ENCODE results near the gene MIEN1.
"Not testable (repeated sequence)": the region's sequence is repeated elsewhere in the genome, so short reads cannot be mapped to it uniquely, and the experiment has no call there.

MIEN1 gene

DNA sequence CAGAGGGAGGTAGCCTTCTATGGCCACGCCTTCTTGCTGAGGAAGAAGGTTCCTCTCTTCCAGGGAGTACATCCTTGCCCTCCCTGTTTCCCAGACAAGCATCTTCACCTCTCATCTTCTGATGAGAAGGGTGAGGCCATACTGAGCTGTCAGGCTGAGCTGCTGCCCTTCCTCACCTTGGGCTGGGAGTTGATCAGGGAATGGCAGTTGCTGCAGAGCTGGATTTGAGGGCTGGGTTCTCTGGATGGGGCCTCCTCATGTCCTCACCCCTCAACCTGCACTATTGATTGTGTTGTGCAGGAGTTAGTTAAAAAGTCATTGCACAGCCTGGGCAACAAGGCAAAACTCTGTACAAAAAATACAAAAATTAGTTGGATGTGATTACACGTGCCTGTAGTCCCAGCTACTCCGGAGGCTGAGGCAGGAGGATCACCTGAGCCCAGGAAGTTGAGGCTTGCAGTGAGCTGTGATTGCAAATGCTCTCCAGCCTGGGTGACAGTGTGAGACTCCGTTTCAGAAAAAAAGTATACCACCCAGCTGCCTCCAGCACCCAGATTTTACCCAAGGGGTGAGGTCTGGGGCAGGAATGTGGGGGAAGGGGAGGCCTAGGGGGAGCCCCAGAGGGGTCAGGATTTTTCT lies 28.4 kb downstream of the MIEN1 start:
- FAIRE-seq (no peak), DNase-seq (ENCODE audit: extremely low spot score, insufficient read length, low read depth) (no peak)

DNA sequence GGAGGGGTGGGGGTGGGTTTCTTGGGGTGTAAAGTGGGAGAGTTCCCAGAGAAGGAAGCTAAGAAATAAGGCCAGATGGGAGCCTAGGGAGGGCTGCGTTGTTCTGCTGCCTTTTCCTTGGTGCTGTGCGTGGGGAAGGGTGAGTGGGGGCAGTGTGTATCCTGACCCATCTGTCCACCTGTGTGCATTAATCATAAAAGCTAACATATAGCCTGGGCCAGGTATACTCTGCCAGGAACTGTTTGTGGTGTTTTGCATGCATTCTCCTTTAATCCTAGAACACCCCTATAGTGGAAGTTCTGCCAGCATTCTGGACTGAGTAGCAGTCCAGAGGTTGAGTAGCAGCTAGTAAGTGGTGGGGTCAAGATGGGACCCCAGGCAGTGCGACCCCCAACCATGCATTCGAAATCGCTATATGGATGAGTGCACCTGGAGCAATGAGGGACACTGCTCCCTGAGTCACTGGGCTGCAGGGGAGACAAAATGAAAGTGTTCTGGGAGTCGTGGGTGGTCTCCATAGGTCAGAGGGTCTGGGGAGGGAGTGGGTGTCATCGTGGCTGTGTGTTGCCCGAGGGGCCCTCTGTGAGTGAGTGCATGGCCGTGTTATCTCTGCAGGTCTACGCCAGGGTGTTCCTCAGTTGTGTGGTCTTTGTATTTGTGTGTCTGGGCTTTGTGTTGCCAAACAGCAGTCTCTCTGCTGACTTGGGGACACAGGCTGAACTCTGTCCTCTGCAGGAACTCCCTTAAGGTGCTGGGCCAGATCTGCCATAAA lies 29.1 kb downstream of the MIEN1 start:
- FAIRE-seq (no peak), DNase-seq (ENCODE audit: extremely low spot score, insufficient read length, low read depth) (no peak)

DNA sequence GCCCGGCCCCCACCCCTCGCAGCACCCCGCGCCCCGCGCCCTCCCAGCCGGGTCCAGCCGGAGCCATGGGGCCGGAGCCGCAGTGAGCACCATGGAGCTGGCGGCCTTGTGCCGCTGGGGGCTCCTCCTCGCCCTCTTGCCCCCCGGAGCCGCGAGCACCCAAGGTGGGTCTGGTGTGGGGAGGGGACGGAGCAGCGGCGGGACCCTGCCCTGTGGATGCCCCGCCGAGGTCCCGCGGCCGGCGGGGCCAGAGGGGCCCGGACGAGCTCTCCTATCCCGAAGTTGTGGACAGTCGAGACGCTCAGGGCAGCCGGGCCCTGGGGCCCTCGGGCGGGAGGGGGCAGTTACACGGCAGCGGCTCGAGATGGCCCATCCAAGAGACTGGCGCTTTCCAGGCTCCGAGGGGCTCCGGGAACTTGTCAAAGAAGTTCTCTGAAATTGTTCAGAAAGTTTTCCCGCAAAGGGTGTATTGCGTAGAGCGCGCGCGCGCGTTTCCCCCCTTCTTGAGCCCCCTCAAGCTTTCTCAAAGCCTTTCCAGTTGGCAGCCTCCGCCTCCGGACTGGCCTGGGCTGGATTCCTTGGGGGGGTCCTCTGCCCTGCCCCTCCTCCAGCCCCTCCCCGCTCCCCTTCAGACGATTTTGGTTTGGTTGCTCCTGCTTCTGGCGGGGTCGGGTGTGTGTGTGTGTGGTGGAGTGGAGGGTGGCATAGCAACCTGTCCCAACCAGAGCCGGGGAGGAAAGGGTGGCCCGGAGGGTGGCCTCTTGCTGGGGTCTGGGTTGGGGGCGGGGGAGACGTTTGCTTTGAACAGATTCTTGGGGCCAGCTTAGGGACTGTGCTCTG lies 30.0 kb downstream of the MIEN1 start:
- FAIRE-seq (no peak), DNase-seq (ENCODE audit: extremely low spot score, insufficient read length, low read depth) (no peak)

DNA sequence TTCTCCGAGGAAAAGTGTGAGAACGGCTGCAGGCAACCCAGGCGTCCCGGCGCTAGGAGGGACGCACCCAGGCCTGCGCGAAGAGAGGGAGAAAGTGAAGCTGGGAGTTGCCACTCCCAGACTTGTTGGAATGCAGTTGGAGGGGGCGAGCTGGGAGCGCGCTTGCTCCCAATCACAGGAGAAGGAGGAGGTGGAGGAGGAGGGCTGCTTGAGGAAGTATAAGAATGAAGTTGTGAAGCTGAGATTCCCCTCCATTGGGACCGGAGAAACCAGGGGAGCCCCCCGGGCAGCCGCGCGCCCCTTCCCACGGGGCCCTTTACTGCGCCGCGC lies 30.5 kb downstream of the MIEN1 start, which contains the start of gene ERBB2:
TSS of gene ERBB2 (plus strand) at position 247 of the 330 bp plus-strand sequence. CDS start 175 bp downstream, outside the sequence.
- FAIRE-seq (no peak), DNase-seq (ENCODE audit: extremely low spot score, insufficient read length, low read depth) (no peak)

DNA sequence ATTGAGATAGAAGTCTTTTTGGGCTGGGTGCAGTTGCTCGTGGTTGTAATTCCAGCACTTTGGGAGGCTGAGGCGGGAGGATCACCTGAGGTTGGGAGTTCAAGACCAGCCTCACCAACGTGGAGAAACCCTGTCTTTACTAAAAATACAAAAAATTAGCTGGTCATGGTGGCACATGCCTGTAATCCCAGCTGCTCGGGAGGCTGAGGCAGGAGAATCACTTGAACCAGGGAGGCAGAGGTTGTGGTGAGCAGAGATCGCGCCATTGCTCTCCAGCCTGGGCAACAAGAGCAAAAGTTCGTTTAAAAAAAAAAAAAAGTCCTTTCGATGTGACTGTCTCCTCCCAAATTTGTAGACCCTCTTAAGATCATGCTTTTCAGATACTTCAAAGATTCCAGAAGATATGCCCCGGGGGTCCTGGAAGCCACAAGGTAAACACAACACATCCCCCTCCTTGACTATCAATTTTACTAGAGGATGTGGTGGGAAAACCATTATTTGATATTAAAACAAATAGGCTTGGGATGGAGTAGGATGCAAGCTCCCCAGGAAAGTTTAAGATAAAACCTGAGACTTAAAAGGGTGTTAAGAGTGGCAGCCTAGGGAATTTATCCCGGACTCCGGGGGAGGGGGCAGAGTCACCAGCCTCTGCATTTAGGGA lies 31.0 kb downstream of the MIEN1 start:
- not testable (repeated sequence) for FAIRE-seq; DNase-seq (ENCODE audit: extremely low spot score, insufficient read length, low read depth)

DNA sequence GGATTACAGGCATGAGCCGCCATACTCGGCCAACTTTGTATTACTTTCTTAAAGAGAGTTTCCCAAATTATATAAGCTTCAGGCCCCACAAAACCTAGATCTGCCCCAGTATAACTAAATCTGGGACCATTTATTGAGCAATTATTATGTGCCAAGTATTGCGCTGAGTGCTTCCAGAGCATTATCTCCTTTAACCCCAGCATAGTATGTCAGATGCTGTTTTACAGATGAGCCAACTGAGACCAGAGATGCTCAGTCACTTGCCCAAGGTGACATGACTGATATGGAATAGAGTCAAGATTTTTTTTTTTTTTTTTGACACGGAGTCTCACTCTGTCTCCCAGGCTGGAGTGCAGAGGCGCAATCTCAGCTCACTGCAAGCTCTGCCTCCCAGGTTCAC lies 32.4 kb downstream of the MIEN1 start:
- FAIRE-seq (no peak), DNase-seq (ENCODE audit: extremely low spot score, insufficient read length, low read depth) (no peak)

DNA sequence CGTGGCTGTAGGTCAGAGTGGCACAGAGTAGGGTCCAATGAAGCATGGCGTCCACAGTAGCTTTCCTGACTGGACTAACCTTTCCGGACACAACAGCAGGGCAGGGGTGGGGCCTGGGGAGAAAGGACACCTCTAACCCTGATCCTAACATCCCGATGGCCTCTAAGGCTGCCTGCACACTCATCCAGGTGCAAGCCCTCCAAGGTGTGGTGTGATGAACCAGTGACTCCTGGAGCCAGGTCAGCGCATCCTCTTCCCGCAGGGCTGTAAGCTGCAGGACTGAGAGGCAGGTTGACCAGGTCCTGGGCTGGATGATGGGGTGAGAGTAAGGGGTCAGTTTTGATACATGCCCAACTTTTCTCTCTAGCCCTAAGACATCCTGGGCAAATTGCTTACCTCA lies 33.6 kb downstream of the MIEN1 start:
- FAIRE-seq (no peak), DNase-seq (ENCODE audit: extremely low spot score, insufficient read length, low read depth) (no peak)

DNA sequence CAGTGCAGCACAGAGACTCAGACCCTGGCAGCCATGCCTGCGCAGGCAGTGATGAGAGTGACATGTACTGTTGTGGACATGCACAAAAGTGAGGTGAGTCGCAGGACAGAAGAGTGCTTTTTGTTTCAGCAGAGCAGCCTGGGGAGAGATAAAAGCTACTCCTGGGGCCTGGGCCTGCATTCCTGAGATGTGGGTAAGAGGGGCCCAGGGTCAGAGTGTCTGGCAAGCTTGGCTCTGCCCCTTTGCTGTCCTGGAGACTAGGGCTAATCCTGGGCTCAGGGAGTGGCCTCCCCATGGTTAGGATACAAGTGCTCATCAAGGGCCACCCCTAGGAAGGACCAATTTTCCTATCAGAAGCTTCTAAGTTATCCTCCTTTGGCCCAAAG lies 35.2 kb downstream of the MIEN1 start:
- FAIRE-seq (no peak), DNase-seq (ENCODE audit: extremely low spot score, insufficient read length, low read depth) (no peak)

DNA sequence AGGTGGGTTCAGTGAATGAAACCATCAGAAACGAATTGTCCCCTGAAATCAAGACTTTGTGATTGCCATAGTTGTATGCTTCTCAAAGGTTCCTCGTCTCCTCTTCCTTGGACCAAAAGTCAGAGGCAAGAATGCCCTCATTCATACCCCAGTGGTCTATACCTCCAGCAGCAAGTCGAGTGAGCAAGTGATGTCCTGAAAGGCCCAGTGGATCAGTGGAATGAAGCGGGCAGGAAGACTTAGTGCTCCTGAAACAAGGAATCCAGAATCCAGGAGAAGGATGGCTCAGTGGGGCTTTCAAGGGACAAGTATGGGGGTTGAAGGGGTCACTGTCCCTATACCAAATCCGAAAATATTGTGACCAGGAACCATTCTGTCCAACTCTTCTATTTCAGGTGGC lies 35.7 kb downstream of the MIEN1 start:
- DNase-seq (ENCODE audit: extremely low spot score, insufficient read length, low read depth), result no peak
- FAIRE-seq, result no peak

DNA sequence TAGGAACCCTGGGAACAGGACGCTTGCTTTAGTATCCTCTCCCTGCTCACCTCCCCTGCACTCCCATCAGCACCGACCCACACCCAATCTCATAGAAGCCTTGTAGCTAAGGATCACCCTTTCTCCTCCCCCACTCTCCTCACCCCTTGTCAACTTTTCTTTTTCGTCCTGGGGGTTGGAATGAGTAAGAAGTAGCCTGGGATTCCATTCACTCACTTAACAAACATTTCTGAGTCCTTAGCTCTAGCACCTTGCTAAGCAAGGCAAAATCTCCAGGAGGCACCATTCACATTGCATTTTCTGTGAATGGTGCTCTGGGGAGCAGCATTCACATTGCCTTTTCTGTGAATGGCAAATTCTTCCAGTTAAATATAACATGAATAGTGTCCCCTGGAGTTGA lies 41.4 kb downstream of the MIEN1 start:
- DNase-seq (ENCODE audit: extremely low spot score, insufficient read length, low read depth) (no peak), FAIRE-seq (no peak)

DNA sequence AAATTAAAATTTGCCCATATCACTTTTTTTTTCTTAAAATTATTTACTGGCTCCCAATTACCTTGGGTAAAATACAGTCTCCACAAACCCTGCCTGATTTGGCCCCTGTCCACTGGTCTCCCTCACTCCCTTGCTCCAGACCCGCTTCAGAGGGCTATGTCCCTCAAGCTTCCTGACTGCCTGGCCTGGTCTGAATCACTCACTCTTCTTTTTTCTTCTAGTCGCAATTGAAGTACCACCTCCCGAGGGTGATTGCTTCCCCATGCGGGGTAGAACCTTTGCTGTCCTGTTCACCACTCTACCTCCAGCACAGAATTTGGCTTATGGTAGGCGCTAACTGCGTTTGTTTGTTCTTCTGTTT lies 41.9 kb downstream of the MIEN1 start:
- DNase-seq (ENCODE audit: extremely low spot score, insufficient read length, low read depth) (no peak), FAIRE-seq (no peak)

DNA sequence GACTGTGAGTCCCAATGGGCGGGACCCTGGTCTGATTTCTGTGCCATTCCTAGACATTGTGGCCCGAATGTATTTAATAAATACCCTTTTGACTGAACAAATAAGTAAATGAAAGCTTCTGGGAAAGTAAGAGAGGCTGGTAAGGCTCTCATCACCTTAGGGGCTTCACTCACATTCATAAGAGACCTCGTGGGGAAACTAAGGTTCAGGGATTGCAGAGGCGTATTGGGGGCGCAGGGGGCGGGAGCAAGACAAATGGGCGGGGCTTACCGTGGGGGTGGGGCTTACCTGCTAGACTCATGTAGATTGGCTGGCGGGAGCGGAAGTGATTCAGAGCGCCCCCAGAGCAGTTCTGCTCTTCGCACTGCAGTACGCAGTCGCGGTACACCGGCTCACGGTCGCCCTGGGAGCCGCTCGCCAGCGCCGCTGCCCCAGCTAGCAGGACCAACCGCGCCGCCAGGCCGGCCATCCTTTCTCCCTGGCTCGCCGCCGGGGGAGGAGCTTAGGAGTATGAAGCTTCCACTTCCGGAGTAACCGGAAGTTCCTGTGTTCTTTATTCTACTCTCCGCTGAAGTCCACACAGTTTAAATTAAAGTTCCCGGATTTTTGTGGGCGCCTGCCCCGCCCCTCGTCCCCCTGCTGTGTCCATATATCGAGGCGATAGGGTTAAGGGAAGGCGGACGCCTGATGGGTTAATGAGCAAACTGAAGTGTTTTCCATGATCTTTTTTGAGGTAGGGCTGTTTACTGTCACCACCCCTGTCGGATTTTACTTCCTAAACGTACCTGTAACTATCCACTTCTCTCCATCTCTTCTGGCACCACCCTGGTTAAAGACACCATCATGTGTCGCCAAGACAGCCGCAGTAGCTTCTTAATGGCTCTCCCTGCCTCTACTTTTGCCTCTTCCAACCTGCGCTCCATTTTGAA lies 42.5 kb downstream of the MIEN1 start, which contains the start of gene PGAP3:
TSS of gene PGAP3 (minus strand) at position 512 of the 929 bp plus-strand sequence. CDS start at position 469, 43 bp downstream.
- peak; percentile 88 for FAIRE-seq

DNA sequence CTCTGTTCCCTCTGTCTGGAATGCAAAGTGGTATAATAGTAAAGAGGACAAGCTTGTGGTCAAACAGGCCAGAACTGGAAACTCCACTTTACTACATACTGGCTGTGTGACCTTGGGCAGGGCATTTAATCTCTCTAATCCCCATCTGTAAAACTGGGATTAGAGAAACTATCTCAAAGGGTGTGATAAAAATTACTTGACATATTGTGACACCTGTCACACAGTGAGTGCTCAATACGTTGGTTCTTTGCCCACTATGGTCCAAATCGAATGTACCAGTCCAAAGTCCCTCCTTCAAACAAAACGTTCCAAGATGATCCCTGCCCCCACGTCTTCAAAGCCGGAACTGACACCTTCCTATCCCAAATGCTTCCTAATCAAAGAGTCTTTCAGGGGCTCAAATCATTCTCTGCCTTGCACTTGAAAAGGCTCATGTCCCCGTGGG lies 43.2 kb downstream of the MIEN1 start:
- FAIRE-seq, result no peak
- no peak for DNase-seq (ENCODE audit: extremely low spot score, insufficient read length, low read depth)

More for the DNA sequence above, 42.5 kb downstream of the MIEN1 start, which contains the start of gene PGAP3:
- DNase-seq (ENCODE audit: extremely low spot score, insufficient read length, low read depth), result peak; percentile 88

DNA sequence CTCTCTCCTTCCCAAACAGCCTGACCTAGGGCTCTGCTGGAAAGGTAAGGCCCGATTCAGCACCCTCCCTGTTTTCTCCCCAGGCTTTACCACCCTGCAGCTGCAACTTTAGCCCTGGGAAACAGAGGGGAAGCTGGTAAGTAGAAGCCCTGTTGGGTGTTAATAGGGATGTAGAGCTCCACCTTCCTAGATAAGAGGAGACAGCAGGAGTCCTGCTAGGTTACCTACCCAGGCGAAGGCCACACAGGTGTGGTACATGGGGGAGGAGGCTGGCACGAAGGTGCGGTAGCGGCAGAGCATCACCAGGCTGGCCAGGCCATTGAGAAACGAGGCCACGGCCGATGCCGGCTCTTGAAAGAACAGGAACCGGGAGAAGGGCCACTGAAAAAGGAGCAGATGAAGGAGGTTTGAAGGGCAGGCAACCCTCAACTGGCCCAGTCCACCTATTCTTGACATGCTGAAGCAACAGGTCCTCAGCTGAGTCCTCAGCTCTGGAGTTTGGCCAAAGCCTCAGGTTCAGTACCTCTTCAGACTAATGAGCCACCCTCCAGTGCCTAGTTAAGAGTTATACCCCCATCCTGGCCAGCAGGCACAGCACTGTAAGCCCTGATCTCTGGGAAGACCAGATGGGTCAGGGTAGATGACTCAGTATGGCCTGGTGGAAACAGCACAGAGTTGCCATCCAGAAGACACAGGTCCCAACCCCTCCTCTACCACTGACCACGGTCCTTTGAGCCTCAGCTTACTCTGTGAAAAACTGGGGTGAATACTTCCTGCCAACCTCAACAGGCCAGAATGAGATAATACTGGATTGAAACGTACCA lies 45.8 kb downstream of the MIEN1 start:
- no peak for DNase-seq (ENCODE audit: extremely low spot score, insufficient read length, low read depth)
- no peak for FAIRE-seq

DNA sequence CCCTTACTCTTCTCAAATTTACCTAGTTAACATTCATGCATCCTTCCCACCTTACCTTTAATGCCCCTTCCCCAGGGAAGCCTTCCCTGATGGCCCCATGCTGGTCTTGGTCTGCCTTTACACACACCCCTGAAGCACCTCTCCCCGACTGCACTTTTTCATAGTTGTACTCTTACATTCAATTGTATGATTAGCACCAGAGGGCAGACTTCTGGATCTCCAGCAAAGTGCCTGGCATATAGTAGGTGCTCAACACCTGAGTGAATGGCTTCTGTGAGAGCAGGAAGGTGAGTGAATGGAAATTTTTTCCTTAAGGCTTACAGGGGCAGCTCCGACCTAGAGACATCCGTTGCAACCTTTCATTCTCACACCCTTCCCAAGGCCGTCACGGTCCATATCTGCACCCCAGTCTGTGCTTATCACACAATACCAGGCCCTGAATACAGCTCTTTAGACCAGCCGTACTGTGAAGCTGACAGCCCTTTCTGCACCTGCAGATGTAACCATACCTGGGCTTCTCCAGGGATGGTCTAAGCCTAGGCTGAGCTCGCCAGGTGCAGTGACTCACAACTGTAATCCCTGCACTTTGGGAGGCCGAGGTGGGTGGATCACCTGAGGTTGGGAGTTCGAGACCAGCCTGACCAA lies 46.9 kb downstream of the MIEN1 start:
- no peak for FAIRE-seq
- DNase-seq (ENCODE audit: extremely low spot score, insufficient read length, low read depth), result no peak

DNA sequence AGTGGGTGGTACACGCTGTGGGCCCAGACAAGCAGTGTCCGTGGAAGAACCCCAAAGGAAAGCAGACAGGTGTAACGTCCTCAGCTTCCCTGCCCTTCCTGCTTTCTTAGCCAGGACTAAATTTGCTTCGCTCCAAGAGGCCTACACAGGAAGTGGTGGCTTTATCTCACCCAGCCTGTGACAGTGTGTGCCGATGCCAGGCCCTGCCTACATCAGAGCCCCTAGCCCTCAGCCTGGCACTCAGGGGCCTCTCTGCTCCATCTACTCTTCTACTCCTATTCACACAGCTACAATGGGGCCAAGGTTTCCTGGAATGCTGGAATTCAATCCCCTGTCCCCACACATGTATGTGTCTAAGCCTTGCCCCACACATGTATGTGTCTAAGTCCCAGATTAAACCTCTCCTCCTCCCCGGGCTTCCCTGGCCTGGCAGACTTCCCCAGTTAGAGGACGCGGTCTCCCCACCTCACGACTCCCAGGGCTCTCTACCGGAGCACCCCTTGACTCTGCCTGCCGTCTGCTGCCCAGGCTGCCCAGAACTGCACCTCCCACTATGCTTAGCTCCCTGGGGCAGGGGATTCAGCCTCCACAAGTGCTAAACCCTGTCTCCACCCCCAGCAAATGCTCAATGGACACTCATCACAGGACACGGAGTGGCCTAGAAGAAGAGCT lies 50.7 kb downstream of the MIEN1 start:
- DNase-seq (ENCODE audit: extremely low spot score, insufficient read length, low read depth) (no peak), FAIRE-seq (peak; percentile 71)
